A549 (cell line): ENCODE measurements around the gene GORASP1.

Experiments
- CTCF ChIP-seq: fragments of >200 bp; sonication (Bioruptor Twin); formaldehyde crosslinking; IDR thresholded peaks from 3 replicates; pipeline ENCODE4 v1.5.1; 2016
- E2F6 ChIP-seq: IDR thresholded peaks from 2 replicates; pipeline ENCODE4 v1.6.1; 2012; ENCODE audit warnings: low read depth, borderline replicate concordance
- JUN ChIP-seq, 2 experiments: fragments of >200 bp; sonication (Bioruptor Twin); formaldehyde crosslinking; IDR thresholded peaks; 2 replicates in 1 of 2; 3 replicates in 1 of 2; pipeline ENCODE4 v1.6.1; 2016 to 2017
- RAD21 ChIP-seq, 2 experiments: fragments of >200 bp in 1 of 2; sonication (Bioruptor Twin) in 1 of 2; formaldehyde crosslinking in 1 of 2; IDR thresholded peaks in 1 of 2; conservative IDR thresholded peaks in 1 of 2; 2 replicates in 1 of 2; 3 replicates in 1 of 2; pipeline ENCODE4 v1.6.1; 2012 to 2018; ENCODE audit warnings: inconsistent platforms in 1 of 2

GRCh38 chr3:39118931-39119660 lies 11.7 kb upstream of the GORASP1 start:
- TF ChIP-seq E2F6 (no peak), CTCF (no peak), RAD21 (conservative IDR thresholded peaks at IDR 0.05 in 1 of 2, IDR thresholded peaks at IDR 0.05 in 1 of 2) (no peak), JUN (IDR thresholded peaks at IDR 0.05) (no peak)
